Uterus (tissue), 2 donors: ENCODE results near the gene FKBP11.

ENCODE experiments used
- CTCF ChIP-seq, 4 experiments: fragments of 200-600 bp in 2 of 4; fragments of 450-650 bp in 2 of 4; sonication (generic) in 2 of 4; IDR thresholded peaks; one replicate each; pipeline ENCODE4 v1.5.1; 2016 to 2019; ENCODE audit warnings: antibody characterized with exemption in 4 of 4, mild to moderate bottlenecking in 2 of 4, moderate library complexity in 1 of 4
- POLR2A ChIP-seq, 2 donors: fragments of 450-650 bp; IDR thresholded peaks; one replicate each; pipeline ENCODE4 v1.6.1; 2016; ENCODE audit warnings: antibody characterized with exemption in 2 of 2, mild to moderate bottlenecking in 1 of 2, moderate library complexity in 1 of 2

GRCh38 chr12:48907245-48907644, 18.0 kb downstream of the FKBP11 start:
- no peak for TF ChIP-seq CTCF (IDR thresholded peaks at IDR 0.05)
- TF ChIP-seq POLR2A (IDR thresholded peaks at IDR 0.05), result no peak
